ENCODE results near the gene ALDH3A2.
"Not testable (repeated sequence)": the region's sequence is repeated elsewhere in the genome, so short reads cannot be mapped to it uniquely, and the experiment has no call there.

The ALDH3A2 gene

GRCh38 chr17:19683117-19683516 lies 34.6 kb downstream of the ALDH3A2 start:
- no peak for DNase-seq

DNA sequence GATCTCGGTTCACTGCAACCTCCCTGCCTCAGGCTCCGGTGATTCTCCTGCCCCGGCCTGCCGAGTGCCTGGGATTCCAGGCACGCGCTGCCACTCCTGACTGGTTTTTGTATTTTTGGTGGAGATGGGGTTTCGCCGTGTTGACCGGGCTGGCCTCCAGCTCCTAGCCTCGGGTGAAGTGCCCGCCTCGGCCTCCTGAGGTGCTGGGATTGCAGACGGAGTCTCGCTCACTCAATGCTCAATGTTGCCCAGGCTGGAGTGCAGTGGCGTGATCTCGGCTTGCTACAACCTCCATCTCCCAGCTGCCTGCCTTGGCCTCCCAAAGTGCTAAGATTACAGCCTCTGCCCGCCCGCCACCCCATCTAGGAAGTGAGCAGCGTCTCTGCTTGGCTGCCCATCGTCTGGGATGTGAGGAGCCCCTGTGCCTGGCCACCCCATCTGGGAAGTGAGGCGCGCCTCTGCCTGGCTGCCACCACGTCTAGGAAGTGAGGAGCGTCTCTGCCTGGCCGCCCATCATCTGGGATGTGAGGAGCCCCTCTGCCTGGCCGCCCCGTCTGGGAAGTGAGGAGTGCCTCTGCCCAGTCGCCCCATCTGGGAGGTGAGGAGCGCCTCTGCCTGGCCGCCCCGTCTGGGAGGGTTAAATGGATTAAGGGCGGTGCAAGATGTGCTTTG lies 36.5 kb downstream of the ALDH3A2 start:
- DNase-seq: not testable (repeated sequence)

DNA sequence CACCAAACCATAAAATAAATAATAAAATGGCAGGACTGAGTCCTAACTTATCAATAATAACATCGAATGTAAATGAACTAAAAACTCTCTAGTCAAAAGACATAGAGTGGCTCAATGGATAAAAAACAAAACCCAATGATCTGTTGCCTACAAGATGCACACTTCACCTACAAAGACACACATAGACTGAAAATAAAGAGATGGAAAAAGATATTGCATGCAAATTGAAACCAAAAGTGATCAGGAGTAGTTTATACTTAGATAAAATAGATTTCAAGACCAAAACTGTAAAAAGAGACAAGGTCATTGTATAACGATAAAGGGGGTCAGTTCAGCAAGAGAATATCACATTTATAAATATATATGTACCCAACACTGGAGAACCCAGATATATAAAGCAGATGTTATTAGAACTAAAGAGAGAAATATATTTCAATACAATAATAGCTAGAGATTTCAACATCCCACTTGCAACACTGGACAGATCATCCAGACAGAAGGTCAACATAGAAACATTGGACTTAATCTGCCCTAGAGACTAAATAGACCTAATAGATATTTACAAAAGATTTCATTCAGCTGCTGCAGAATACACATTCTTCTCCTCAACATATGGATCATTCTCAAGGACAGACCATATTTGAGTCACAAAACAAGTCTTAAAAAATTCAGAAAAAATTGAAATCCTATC lies 38.0 kb downstream of the ALDH3A2 start:
- no peak for DNase-seq

DNA sequence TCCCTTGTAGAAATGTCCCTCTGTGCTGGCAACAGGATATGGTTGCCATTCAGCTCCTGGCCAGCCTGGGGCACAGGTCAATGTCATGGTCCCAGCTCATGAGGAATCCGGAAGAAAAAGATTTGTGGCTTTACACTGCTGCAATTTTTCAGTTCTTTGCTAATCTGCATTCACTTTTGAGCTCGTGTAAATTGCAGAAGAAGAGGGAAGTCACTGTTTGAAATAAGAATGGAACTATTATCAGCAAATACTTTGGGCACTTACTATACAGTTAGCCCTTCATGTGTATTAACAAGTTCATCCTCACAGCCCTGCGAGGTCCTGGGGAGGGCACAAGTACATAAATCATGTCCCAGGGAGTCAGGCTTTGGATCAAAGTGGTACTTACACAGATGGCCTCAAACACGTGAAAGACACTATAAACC lies 53.7 kb downstream of the ALDH3A2 start:
- DNase-seq: peak; percentile 74

DNA sequence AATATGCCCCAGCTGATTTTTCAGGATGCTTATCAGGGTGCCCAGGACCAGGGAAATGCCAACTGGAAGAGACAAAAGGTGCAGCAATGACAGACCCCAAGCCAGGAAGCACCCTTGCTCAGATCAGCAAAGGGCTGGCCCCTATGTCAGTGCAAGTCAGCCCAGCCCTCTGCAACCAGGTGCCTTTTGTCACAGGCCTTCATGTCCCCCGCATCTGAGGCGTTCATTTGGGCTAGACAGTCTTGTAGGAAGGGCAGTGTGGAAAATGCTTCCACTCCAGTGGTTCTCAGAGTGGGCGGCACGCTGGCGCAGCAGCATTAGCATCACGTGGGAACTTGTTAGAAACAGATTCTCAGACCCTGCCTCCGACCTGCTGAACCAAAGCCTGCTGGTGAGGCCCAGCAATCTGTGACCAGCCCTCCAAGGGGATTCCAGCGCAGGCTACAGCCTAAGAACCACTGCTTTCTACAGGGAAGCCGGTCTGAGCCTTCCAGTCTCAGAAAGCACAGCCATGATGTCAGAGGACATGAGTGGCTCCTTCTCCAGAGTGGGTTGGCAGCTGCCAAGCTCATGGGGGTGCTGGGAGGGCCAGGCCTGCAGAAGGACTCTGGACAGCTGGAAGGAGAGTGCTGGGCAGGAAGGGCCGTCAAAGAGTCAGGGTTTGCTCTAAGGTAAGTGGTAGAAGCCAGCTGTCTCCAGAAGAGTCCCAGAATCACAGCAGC lies 54.7 kb downstream of the ALDH3A2 start:
- peak; percentile 96 for DNase-seq

DNA sequence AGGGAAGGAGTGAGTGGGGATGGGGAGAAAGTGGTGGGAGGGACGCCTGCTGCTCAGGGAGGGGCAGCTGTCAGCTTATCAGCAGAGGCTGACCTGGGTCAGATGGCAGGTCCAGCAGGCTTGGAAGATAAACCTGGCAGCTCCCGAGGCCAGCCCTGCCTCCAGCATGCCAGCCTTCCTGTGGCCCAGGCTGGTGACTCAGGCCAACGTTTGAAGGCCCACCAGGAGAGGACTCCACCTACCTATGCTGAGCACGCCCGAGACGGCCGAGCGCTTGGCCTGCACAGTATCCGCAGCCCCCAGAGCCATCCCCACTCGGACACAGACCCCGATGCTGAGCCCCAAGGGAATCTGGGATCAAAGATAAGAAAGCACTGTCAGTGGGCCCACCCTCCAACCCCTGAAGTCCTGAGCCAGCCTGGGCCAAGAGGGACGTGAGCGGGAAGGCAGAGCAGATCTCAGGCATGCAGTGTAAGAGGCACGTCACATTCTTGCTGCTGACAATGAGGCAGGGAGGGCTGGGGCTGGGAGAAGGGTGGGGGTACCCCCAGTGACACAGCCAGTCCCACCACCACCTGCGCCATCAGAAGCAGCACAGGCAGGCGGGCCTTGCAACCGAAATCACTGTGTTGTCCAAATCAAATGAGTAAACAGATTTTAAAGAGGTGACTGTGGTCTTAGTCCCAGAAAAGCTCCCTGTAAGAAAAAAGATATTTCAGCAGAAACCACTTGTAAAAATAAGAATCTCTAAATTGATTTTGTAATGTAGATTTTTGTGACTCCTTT lies 55.5 kb downstream of the ALDH3A2 start:
- no peak for DNase-seq

DNA sequence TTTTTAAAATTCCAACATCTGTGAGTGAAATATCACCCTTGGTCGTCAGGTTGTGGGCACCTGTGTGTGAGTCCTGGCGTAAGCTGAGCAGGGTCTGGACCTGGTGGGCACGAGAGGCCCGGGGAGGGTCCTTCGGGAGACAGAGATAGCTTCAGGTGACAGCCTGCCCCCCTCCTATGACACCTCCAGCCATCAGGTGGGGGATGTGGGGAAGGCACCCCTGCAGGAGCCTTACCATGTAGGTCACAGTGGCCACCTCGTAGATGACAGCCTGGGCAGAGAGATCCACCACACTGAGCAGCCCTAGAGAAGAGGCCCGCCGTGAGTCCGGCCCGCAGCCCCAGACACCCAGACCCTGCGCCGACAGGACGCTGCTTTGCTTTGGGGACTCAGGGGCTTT lies 56.6 kb downstream of the ALDH3A2 start:
- no peak for DNase-seq

DNA sequence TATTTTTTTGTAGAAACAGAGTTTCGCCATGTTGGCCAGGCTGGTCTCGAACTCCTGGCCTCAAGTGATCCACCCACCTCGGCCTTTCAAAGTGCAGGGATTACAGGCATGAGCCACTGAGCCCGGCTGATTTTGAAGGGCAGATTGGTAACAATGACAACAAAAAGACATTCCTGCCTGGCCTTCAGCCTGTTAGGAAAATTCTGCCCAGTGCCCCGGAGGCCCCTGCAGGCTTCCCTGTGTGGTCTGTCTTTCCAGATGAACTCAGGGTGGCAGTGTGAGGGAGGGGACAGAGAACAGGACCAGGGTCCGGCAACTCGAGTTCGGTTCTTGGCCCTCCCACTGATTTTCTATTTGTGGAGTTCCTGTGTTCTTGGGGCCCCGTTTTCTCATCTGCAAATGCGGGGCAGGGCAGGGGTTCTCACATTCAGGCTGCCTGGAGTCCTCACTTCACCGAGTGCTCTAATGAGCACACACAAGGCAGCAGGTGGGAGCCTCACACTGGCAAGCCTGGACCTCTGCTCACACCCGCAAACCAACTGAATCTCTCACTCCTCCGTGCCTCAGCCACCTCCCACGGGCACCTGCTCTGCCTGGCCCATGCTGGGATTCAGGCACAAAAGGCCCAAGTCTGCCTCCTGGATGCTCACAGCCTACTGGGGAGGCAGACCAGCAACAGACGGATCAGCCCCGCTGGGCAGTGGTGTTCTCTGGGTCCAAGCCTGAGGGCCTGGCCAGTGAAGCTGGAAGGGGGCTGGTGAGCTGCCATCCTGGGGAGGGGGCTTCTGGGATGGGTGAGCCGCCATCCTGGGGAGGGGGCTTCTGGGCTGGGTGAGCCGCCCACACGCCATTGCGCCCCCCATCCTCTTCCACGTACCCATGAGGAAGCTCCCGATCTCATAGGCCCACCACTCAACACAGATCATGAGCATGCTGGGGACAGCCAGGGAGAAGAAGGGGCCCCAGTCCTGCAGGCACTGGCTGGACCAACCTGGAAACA lies 57.5 kb downstream of the ALDH3A2 start:
- no peak for DNase-seq

DNA sequence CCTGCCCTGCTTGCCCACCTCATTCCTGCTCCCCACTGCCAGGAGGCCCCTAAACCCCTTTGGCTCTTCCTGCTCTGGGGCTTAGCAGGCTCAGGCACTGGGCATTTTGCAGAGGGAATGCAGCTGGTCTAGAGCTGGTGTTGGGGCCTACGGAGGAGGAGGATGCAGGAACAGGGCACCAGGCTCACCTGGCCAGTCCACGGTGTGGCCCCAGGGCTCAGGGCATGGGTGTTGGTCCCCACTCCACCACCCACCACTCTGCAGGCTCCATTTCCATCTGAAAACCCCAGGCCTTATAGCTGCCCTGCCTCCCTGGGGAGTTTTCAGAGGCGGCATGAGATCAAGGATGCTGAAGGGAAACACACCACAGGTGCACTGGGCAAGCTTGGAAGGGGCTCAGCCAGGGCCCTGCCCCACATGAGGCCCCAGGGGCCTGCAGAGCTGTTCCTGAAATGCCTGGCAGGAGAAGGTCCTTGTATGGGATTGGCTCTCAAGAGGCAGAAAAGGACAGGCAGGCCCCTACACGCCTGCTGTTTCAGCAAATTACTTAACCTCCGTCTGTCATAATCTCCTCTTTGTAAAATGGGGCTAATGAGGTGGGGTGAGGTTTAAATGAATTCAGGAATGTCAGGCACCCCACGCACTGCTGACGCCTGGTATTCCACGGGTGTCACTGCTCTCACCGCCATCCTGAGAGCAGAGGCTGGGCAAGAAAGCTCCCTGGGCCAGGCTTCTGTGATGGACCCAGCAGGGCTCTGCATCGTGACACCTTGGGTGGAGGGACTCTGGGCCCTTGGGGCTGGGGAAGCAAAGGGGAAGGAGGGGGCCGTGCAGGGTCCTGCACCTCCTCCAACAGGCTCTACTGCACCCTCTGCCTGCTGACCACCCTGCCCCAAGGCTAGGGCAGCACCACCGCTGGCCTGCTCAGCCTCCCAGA lies 58.5 kb downstream of the ALDH3A2 start:
- DNase-seq: peak; percentile 98

- no peak for DNase-seq
Measured at GRCh38 chr17:19707728-19708221, 59.2 kb downstream of the ALDH3A2 start.

DNA sequence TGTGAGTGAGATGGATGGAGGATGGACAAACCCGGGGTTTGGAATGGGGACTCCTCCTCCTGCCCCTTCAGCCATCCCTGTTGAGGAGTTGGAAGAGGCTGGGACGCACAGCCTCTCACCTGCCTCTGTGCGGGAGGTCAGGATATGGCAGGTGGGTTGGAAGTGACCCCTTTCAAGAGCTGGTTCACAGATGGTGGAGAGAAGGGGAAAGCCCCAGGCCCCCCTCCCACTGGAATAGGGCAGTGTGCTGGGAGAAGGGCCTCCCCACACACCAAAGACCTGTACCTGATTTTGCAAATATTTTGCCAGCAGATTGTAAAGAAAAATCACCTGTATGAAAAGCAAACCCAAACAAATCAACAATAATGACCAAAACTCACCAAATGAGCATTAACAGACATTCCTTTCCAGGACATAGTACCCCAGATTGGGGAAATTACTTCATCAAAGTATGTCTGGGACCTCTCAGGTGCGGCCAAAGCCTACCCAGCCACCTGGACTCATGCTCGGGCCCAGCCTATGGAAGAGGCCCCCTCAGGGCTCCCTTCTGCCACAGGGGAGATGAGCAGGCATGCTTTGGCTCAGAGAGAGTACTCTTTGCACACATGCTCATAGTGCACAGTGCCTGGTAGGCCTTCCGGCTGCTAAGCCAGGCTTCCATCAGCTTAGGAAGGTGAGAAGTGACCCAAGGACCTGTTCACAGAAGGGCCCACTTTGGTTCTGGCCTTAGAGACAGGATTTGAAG lies 60.1 kb downstream of the ALDH3A2 start:
- DNase-seq: no peak

DNA sequence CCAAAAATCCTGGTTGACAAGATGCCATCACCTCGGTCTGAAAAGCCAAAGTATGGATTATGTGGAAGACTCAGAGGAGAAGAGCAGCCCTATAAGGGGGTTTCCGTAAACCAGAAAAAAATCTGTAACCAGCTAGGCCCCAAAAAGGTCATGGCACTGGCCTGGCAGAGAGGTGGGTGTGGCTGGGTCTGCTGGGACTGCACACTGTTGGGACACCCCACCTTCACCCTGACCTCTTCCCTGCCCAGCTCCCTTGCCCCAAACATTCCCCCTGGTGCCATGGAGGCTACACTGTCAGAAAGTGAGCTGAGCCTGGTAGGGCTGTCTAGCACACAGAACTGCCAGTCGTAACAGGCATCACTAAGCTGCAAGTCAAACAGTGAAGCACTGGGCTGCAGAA lies 61.3 kb downstream of the ALDH3A2 start:
- no peak for DNase-seq

DNA sequence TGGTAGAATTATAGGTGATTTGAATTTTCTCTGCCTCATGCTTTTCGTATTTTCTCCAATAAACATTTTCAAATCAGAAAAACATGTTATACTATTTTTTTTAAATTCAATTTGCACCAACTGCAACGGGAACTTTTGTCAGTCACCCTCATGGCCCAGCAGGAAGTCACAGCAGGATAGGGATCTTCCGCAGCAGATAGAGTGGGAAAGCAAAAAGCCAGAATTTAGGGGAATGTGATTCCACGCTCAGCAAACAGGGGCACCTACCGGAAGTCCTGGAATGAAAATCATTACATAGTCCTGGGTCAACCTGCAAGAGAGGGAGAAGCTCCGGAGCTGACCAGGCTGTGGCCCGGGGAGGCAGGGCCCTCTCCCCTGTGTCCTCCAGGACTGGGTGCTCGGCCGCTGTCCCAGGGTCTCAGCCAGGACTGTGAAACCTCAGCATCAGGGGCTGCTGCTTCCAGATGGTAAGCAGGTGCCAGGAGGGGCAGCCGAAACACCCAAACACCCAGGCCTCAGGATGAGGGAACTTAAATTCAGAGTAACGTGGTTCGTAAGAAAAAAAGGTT lies 64.0 kb downstream of the ALDH3A2 start:
- no peak for DNase-seq

DNA sequence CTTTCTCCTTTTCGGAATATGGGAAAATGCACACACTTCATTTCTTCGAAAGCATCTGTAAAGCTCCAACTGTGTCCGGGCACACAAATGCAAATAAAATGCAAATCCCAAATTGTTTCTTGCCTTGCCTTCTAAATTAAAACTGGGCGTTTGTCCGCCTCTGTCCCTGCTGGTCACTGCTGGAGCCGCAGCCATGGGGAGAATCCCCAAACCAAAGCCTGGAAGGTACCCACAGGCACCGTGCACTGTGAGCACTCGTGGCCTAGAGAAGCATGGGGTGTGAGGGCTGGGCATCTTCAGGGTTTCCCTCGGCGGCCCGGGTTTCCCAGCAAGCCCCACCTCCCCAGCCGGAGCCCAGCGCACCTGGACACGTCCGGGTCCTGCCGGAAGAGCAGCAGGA lies 64.9 kb downstream of the ALDH3A2 start:
- no peak for DNase-seq

DNA sequence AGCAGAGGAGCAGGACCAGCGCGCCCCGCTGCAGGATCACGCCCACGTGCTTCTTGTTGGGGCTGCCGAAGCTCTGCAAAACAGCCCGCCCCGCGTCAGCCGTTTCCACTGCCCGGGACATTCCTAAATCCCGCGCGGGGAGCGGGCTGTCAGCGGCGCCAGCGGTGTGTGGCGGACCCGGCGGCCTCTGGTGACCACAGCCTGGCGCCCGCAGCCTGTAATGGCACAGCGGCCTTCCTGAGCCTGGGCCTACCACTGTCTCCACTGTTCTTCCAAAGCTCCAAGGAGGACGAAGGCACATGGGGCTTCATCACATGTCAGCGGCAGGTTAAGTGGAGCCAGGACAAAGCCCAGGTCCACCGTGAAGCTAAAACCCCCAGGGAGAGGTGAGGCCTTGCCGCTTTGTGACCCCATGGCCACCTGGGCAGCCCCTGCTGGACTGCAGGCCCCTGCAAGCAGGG lies 65.4 kb downstream of the ALDH3A2 start:
- DNase-seq: no peak

GRCh38 chr17:19714542-19715411 lies 66.2 kb downstream of the ALDH3A2 start:
- no peak for DNase-seq

GRCh38 chr17:19716108-19717030 lies 67.8 kb downstream of the ALDH3A2 start, which contains the start of gene SLC47A2:
Gene SLC47A2 (minus strand): TSS chr17:19716584. CDS start chr17:19716555, 29 bp downstream.
- no peak for DNase-seq
